HepG2 (cell line): ENCODE results near the gene SLC2A4. TPM values are rescaled to one million over a fixed set of nuclear protein-coding genes. Genes with fewer than 3 reads are reported as not detected.
A peak's percentile ranks its signal among the peaks of the same experiment; 100 is the strongest.

ENCODE experiments used
- BRF2 ChIP-seq: sonication (generic); formaldehyde crosslinking; IDR thresholded peaks from 2 replicates; pipeline ENCODE4 v1.8.1; 2022; ENCODE audit warnings: mild to moderate bottlenecking, missing genetic modification reagents
- DZIP1 ChIP-seq: sonication (generic); formaldehyde crosslinking; IDR thresholded peaks from 2 replicates; pipeline ENCODE4 v1.5.0; 2020; ENCODE audit warnings: mild to moderate bottlenecking, missing genetic modification reagents
- E2F2 ChIP-seq: sonication (generic); formaldehyde crosslinking; IDR thresholded peaks from 2 replicates; pipeline ENCODE4 v1.4.0; 2020; ENCODE audit warnings: missing genetic modification reagents, borderline replicate concordance
- NFE2 ChIP-seq: sonication (generic); formaldehyde crosslinking; IDR thresholded peaks from 2 replicates; pipeline ENCODE4 v1.4.0; 2020; ENCODE audit warnings: missing genetic modification reagents
- PAXIP1 ChIP-seq: sonication (generic); formaldehyde crosslinking; conservative IDR thresholded peaks from 2 replicates; pipeline ENCODE4 v1.4.0; 2020; ENCODE audit warnings: mild to moderate bottlenecking, missing genetic modification reagents, moderate library complexity
- SIX1 ChIP-seq: sonication (generic); formaldehyde crosslinking; IDR thresholded peaks from 2 replicates; pipeline ENCODE4 v1.4.0; 2020; ENCODE audit warnings: missing genetic modification reagents, borderline replicate concordance
- SP1 ChIP-seq, 2 experiments: fragments of 450-650 bp in 1 of 2; sonication (generic) in 1 of 2; formaldehyde crosslinking in 1 of 2; IDR thresholded peaks; 2 replicates each; pipeline versions ENCODE4 v1.4.0 to v1.6.1; 2016 to 2020; ENCODE audit warnings: missing genetic modification reagents in 1 of 2
- SPEN ChIP-seq: sonication (generic); formaldehyde crosslinking; IDR thresholded peaks from 2 replicates; pipeline ENCODE4 v1.5.1; 2020; ENCODE audit warnings: low read depth, mild to moderate bottlenecking, missing genetic modification reagents
- SRF ChIP-seq: IDR thresholded peaks from 2 replicates; pipeline ENCODE4 v1.6.1; 2011; ENCODE audit warnings: mild to moderate bottlenecking, low read depth, low read length, moderate library complexity
- TFE3 ChIP-seq: IDR thresholded peaks from 2 replicates; pipeline ENCODE4 v1.6.1; 2016
- ZBTB7A ChIP-seq: sonication (generic); formaldehyde crosslinking; IDR thresholded peaks from 2 replicates; pipeline ENCODE4 v1.8.0; 2022; ENCODE audit warnings: mild to moderate bottlenecking, missing genetic modification reagents
- ZNF281 ChIP-seq: sonication (generic); formaldehyde crosslinking; IDR thresholded peaks from 2 replicates; pipeline ENCODE4 v1.4.0; 2020; ENCODE audit warnings: missing genetic modification reagents, borderline replicate concordance
- ZNF343 ChIP-seq: sonication (generic); formaldehyde crosslinking; IDR thresholded peaks from 2 replicates; pipeline ENCODE4 v1.4.0; 2020; ENCODE audit warnings: mild to moderate bottlenecking, missing genetic modification reagents
- ZNF451 ChIP-seq: sonication (generic); formaldehyde crosslinking; IDR thresholded peaks from 2 replicates; pipeline ENCODE4 v1.5.0; 2020; ENCODE audit warnings: mild to moderate bottlenecking, missing genetic modification reagents
- ZNF670 ChIP-seq: sonication (generic); formaldehyde crosslinking; IDR thresholded peaks from 2 replicates; pipeline ENCODE4 v1.8.0; 2022; ENCODE audit warnings: mild to moderate bottlenecking, missing genetic modification reagents, borderline replicate concordance
- ZNF775 ChIP-seq: sonication (generic); formaldehyde crosslinking; IDR thresholded peaks from 2 replicates; pipeline ENCODE4 v1.4.0; 2020; ENCODE audit warnings: missing genetic modification reagents, mild to moderate bottlenecking, moderate library complexity, borderline replicate concordance
- polyA plus RNA-seq, 8 experiments: library from polyadenylated mRNA; depleted of rRNA in 3 of 8; stranded (reverse) in 7 of 8; unstranded in 1 of 8; fragments of >200 nt; fragmentation: Illumina TruSeq in 4 of 8; extraction: Trizol in 4 of 8; gene quantifications; 2 replicates each; pipeline versions ENCODE4 v1.2.1 to v1.2.3, GENCODE V29; 2011 to 2016; ENCODE audit warnings: low read depth in 4 of 8, missing spikeins in 1 of 8, mixed read lengths in 1 of 8; ENCODE audit not compliant: insufficient read depth in 1 of 8
- total RNA-seq, 5 experiments: library from RNA; depleted of rRNA; stranded (reverse); fragments of >200 nt; fragmentation: Illumina TruSeq; extraction: Trizol; gene quantifications; 2 replicates each; pipeline ENCODE4 v1.2.3, GENCODE V29; 2016; ENCODE audit warnings: low read depth in 1 of 5

SLC2A4 gene
- total and polyA plus RNA-seq, 2 of the 13 experiments (the other 11 are each of a cell fraction or from before 2014, with no cell fraction given): 4.9 to 5.8 TPM

- TF ChIP-seq ZBTB7A (CRISPR knock-in tag): 0 out of 2 replicates have a peak, but pooled peaks have one; percentile 61
- TF ChIP-seq ZNF670: no peak
- no peak for TF ChIP-seq ZNF451 (CRISPR knock-in tag)
- TF ChIP-seq TFE3 (CRISPR knock-in tag): no peak
- peak; percentile 54; the same call in 1 of the 2 replicates for TF ChIP-seq PAXIP1 (CRISPR knock-in tag)
- TF ChIP-seq ZNF281 (CRISPR knock-in tag): peak; percentile 17; the same call in 1 of the 2 replicates
- no peak for TF ChIP-seq BRF2 (CRISPR knock-in tag)
- no peak for TF ChIP-seq ZNF775 (CRISPR knock-in tag)
- no peak for TF ChIP-seq E2F2
- TF ChIP-seq SPEN (CRISPR knock-in tag): no peak
- TF ChIP-seq SRF: no peak
- no peak for TF ChIP-seq DZIP1
- no peak for TF ChIP-seq SIX1
- no peak for TF ChIP-seq NFE2 (CRISPR knock-in tag)
- TF ChIP-seq ZNF343 (CRISPR knock-in tag): no peak
- no peak for TF ChIP-seq SP1 (IDR thresholded peaks at IDR 0.05)
- TF ChIP-seq SP1 (CRISPR knock-in tag; IDR thresholded peaks at IDR 0.05): no peak
These were observed 11.2 kb downstream of the SLC2A4 start (continued) for GRCh38 chr17:7292729-7293128.
